Left ventricle myocardium inferior (tissue), 1 donor: Measurements from ENCODE around the gene MAOB. TPM values are rescaled to one million over a fixed set of nuclear protein-coding genes. Genes with fewer than 3 reads are reported as not detected.

Experiments used
- DNase-seq: peaks from one replicate; pipeline ENCODE4 v3.0.0-alpha.2; 2020
- H3K27ac ChIP-seq: fragments of 200-600 bp; replicated peaks from 2 replicates; pipeline ENCODE4 v1.8.0; 2021
- H3K27me3 ChIP-seq: fragments of 200-600 bp; 2 replicates; pipeline ENCODE4 v1.8.0; 2021; ENCODE audit warnings: low read depth
- H3K36me3 ChIP-seq: fragments of 200-600 bp; 2 replicates; pipeline ENCODE4 v1.8.0; 2021
- H3K4me1 ChIP-seq: fragments of 200-600 bp; 2 replicates; pipeline ENCODE4 v1.8.0; 2021
- H3K4me3 ChIP-seq: fragments of 200-600 bp; 2 replicates; pipeline ENCODE4 v1.8.0; 2021; ENCODE audit warnings: mild to moderate bottlenecking, moderate library complexity
- H3K9me3 ChIP-seq: fragments of 200-600 bp; replicated peaks from 2 replicates; pipeline ENCODE4 v1.8.0; 2021
- intact Hi-C: fragments of 100-400 bp; cut with micrococcal nuclease; formaldehyde crosslinking; loops from one replicate; pipeline ENCODE4 v1.11.0; 2022
- total RNA-seq: library from RNA; stranded (reverse); fragmentation: NEBNext Ultra II Directional; extraction: Animal tissue kit (Norgen Biotek cat#: 25700); gene quantifications from one replicate; pipeline ENCODE4 v1.2.1, GENCODE V29; 2021
- TF ChIP-seq, protein P1 (sequence below): fragments of 200-600 bp; IDR thresholded peaks from 2 replicates; pipeline ENCODE4 v1.8.0; 2021; ENCODE audit warnings: antibody characterized with exemption, mild to moderate bottlenecking, borderline replicate concordance
- donor health status: DM: no; HTN: yes; CAD: no; lungs with severe emphysema.

MAOB gene
- total RNA-seq, 1 donor from 2014 or later: 157 TPM

DNA sequence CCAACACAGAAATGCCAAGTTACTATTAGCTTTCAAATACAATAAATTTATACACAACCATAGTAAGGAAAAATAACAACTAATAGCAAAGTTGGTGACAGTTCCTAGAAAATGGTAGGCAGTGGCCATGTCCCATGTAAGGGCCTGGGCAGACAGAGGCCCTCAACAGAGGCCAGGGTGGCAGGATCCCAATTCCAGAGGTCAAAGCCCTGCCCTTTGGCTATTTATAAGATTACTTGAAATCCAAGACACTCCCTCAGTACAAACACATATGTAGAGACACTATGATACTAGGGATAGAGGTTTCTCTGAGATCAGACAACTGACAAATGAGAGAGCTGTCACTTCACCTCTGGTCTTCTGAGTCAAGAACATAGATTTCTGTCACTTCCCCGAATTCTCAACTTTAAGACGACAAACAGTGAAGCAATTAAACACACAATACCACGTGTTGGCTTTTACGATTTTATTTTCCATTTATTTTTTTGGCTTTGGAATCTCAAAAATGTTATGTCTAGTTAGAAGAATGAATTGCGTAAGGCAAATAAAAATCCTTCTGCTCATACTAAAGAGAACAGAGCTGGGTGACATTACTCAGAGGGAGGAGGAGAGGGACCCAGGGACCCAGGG, 16.3 kb upstream of the MAOB start:
- no peaks in the 10 kb centered on the region for H3K4me1 ChIP-seq
- DNase-seq: no peak
- no peaks in the 10 kb centered on the region for H3K36me3 ChIP-seq
- H3K27ac ChIP-seq: no peak overlapping the region
- H3K4me3 ChIP-seq: no peak overlapping the region
- intact Hi-C loops: no loop called here
- TF ChIP-seq, protein P1, sequence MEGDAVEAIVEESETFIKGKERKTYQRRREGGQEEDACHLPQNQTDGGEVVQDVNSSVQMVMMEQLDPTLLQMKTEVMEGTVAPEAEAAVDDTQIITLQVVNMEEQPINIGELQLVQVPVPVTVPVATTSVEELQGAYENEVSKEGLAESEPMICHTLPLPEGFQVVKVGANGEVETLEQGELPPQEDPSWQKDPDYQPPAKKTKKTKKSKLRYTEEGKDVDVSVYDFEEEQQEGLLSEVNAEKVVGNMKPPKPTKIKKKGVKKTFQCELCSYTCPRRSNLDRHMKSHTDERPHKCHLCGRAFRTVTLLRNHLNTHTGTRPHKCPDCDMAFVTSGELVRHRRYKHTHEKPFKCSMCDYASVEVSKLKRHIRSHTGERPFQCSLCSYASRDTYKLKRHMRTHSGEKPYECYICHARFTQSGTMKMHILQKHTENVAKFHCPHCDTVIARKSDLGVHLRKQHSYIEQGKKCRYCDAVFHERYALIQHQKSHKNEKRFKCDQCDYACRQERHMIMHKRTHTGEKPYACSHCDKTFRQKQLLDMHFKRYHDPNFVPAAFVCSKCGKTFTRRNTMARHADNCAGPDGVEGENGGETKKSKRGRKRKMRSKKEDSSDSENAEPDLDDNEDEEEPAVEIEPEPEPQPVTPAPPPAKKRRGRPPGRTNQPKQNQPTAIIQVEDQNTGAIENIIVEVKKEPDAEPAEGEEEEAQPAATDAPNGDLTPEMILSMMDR: no peak
- no peaks in the 10 kb centered on the region for H3K9me3 ChIP-seq
- no peaks in the 10 kb centered on the region for H3K27me3 ChIP-seq

DNA sequence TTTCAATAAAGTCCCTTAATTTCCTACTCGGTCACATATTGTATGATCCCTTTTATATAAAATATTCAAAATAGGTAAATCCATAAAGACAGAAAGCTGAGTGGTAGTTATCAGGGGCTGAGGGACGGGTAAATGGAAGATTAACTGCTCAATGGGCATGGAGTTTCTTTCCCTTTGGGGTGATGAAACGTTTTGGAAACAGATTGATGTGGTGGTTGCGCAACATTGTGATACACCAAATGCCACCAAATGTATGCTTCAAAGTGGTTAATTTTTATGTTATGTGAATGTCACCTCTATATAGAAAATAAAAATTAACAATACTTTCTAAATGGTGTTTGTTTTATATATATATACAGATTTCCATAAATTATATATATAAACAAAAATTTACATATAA, 15.0 kb upstream of the MAOB start:
- Histone ChIP-seq H3K27me3 (no peaks in the 10 kb centered on the region), H3K4me3 (no peak overlapping the region), H3K27ac (no peak overlapping the region), H3K36me3 (no peaks in the 10 kb centered on the region), H3K9me3 (no peaks in the 10 kb centered on the region), H3K4me1 (no peaks in the 10 kb centered on the region)
- TF ChIP-seq, protein P1: no peak
- no peak for DNase-seq
- intact Hi-C loops: no loop called here

DNA sequence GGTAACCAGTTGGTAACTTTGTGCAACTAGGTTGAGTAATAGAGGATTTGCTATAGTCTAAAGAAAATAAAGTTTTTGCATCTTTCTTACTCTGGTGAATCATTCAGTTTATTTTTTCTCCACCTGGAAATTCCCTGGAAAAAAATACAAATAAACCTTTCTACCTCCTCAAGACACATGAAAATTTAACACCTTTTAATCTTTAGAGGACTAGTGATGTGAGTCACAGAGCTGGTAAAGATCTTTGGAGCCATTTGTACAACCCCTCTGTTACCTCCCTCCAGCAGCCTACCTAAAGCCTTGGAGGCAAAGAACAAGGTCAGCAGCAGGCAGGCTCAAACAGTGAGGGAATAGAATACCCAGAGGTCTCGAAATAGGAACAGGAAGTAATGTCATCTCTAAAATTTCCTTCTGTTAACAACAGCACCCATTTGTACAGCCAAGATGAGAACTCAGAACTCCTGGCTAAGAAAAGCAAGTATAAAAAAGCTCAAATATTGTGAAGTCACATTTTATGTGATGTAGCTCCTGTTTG, 10.2 kb upstream of the MAOB start:
- Histone ChIP-seq H3K9me3 (no peaks in the 10 kb centered on the region), H3K27ac (no peak overlapping the region), H3K4me1 (no peaks in the 10 kb centered on the region), H3K27me3 (no peaks in the 10 kb centered on the region), H3K4me3 (no peak overlapping the region), H3K36me3 (no peaks in the 10 kb centered on the region)
- DNase-seq: no peak
- TF ChIP-seq, protein P1: no peak
- intact Hi-C loops: no loop called here

DNA sequence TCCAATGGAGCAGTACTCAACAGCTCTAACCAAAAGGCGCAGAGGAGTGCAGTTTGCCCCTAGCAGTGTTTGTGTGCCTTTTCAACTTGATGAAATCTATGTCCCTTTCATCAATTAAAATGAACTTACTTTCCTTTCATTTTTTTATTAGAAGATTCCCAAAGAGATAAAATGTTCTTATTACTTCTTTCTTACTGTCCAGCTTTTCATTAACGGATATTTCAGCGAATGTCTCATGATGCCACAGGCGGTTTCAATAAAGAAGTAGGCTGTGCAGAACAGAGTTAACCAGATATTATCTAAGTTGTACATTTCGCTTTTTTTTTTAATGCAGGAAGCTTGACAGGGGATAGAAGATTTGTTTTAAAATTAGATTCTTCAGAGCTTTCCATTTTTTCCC, 3.4 kb upstream of the MAOB start:
- no peaks in the 10 kb centered on the region for H3K27me3 ChIP-seq
- TF ChIP-seq, protein P1: no peak

DNA sequence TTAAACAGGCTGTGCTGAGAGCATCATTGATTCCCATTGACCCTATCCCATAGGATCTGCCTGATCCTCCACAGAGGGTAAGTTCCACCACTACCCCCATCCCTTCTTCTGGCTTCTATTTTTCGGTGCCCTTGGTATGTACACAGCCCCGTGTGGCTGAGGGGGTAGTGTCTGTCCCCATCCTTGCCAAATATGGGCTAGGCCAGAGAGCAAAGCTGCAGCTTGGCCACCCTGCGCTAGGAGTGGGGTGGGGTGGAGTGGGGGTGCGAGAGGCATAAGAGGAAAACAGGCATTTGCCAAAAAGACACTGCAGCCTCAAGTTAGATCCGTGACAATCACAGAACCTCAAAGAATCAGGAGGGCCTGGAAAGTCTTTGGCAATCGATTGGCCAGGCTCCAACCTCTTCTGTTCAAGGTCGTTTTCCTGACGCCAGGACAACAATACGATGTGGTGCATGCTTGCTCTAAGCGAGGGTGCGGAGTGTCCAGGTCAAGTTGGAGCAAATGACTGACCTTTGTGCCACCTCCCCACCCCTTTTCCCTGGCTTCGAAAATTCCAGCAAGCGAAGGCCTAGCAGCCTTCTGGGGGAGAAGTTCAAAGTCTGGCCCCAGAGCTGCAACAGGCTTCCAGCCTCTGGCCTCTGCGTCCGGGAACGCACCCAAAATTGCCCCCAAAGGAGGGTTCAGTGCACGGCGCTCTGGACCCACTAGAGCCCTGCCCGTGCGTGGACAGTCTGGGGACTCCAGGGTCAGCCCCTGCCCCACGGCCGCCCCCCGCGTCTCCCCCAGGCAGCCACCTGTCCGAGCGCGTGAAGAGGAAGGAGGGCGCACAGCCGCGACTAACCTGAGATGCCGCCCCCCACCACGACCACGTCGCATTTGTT, 598 bp downstream of the MAOB start:
- DNase-seq: no peak
- intact Hi-C loops: no loop called here

More for the DNA sequence above, 3.4 kb upstream of the MAOB start:
- Histone ChIP-seq H3K4me3 (no peak overlapping the region), H3K27ac (no peak overlapping the region), H3K36me3 (no peaks in the 10 kb centered on the region), H3K4me1 (no peaks in the 10 kb centered on the region), H3K9me3 (no peaks in the 10 kb centered on the region)
- DNase-seq: no peak
- intact Hi-C loops: no loop called here

More for the DNA sequence above, 598 bp downstream of the MAOB start:
- no peaks in the 10 kb centered on the region for H3K27me3 ChIP-seq
- peak overlapping the region; percentile 83 for H3K27ac ChIP-seq
- no peaks in the 10 kb centered on the region for H3K9me3 ChIP-seq
- H3K4me3 ChIP-seq: peak overlapping the region; percentile 69
- TF ChIP-seq, protein P1: no peak
- H3K36me3 ChIP-seq: no peaks in the 10 kb centered on the region
- peaks cover 4% of the 10 kb centered on the region for H3K4me1 ChIP-seq
